ENCODE results near the gene AP1S2.
"Not testable (repeated sequence)": the region's sequence is repeated elsewhere in the genome, so short reads cannot be mapped to it uniquely, and the experiment has no call there.

AP1S2 gene

DNA sequence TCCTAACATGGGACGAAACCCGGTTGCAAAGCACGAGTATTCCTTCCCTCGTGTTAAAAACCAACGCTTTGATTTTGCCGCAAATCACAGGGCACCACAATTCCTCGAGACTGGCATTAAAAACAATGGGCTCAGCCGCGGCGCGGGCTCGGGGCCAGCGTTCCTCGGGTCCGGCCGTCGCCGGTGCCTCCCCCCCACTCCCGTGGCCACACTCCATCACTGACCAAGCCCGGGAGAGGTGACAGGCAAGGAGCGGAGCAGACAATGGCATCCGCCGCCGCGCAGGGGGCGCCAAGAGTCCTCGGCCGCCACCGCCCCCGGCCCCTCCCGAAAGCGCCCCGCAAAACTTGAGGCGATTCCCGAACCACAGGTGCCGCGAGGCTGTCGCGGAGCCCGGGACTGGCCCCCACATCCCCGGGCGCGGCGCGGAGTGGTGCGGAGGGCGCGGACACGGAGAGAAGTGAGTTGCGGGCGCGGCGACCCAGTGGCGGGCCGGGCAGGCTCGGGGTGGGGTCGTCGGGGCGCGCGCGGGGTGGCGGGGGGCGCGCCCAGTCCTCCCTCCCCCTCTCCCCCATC is 445 bp downstream of the AP1S2 start:
- peak; percentile 12 for DNase-seq

GRCh38 chrX:15853586-15854079 is 980 bp downstream of the AP1S2 start:
- DNase-seq = no peak

GRCh38 chrX:15849555-15849954 is 5.1 kb downstream of the AP1S2 start:
- no peak for DNase-seq

DNA sequence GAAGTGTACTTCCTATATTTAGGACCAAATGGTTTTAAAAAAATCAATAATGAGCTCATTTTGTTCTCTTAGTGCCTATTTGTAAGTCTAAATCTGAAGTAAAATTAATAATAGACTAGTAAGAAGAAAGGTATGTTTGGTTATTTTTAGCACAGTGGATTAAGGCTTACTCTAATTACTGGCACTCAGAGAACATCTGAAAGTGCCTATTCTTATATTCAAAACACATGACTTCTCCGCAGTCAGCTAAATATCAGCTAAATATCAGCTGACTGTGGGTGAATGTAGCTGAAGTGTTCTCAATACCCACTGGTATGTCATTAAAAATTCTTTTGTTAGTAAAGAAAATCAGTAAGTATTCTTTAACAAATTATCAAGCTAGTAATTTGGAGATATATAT is 6.0 kb downstream of the AP1S2 start:
- DNase-seq = no peak

DNA sequence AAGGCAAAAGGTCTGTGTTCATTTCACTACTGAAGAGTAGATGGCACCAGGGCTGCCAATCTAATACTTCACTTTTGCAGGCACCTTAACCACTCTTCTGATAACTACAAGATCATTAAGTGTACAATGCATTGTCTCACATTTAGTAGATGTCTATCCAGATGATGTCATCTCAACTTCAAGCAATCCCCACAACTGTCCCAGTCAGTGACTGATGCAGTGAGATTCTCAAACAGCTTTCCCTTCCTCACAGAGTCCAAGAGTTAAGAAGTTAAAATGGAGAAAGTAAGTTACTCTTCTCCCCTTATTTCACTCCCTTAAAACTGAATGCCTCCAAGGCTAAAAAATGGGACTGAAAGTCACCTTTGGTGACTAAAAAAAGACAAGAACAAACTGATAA is 10.7 kb downstream of the AP1S2 start:
- no peak for DNase-seq

GRCh38 chrX:15841853-15842516 is 12.6 kb downstream of the AP1S2 start:
- no peak for DNase-seq

DNA sequence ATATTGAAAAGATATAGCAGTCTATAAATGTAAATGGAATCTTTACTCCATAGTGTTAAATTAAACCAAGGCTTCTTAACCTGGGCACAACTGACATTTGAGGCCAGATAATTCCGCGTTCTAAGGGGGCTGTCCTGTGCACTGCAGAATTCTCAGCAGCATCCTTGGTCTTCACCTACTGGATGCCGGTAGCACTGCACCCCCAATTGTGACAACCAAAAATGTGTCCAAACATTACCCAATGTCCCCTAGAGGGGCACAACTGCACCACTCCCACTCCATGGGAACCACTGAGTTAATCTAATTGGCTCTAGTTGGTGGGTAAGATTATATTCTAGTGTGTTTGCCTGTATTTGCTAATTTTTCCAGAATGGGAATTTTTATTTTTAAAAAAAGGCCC is 16.6 kb downstream of the AP1S2 start:
- DNase-seq = no peak

DNA sequence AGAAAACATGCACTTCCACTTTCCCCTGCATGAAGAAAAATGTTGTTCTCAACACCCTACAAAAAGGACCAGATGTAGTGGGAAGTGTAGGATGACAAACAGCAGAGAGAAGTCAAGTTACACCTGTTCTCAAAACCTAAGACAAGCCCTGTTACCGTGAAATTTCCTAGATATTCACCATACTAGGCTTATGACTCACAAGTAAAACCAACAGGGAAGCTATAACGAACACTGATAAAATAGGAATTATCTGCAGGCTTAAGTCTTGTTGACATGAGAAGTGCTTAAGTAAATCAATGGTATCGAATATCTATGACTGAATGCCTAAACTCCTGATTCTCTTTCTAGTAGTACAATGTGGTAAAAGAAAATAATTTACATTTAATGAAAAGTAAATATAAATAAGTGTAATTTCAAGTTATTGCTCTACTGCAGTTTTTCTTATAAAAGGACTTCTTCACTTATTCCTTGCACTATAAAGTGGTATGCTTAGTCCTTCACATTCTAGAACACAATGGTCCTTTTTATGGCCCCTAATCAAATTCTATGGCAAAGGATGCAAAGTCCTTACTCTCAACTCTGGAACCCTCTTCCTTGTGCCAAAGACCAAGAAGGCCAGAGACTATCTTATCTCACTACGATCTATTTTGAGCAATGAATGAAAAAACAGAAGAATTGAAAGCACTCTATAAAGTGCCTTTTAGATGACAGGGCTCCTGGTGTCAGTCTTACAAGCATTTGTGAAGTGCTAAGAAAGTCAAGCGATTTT is 19.6 kb downstream of the AP1S2 start:
- no peak for DNase-seq

- DNase-seq = no peak
These were observed 20.6 kb downstream of the AP1S2 start for GRCh38 chrX:15834053-15834452.

DNA sequence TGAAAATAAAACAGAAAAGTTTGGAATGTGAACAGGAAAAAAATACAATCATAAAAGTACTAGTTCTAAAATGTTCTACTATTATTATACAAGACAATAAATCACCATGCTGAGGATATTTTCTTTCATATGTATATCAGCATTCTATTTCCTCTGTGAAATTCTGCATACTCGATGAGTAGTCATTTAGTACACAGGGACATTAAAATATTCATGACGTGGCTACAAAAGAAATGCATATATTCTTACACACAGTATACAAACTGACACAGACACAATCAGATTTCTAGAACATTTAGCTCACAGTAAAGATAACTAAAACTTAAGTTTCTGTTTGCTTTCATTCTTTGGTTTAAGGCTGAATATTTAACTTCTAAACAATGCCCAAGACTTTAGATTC is 23.3 kb downstream of the AP1S2 start:
- not testable (repeated sequence) for DNase-seq

- DNase-seq = no peak
These were observed 25.4 kb downstream of the AP1S2 start for GRCh38 chrX:15829217-15829616.

- no peak for DNase-seq
These were observed 28.7 kb downstream of the AP1S2 start for GRCh38 chrX:15825936-15826335.

- no peak for DNase-seq
These were observed 31.7 kb downstream of the AP1S2 start for GRCh38 chrX:15822922-15823321.

DNA sequence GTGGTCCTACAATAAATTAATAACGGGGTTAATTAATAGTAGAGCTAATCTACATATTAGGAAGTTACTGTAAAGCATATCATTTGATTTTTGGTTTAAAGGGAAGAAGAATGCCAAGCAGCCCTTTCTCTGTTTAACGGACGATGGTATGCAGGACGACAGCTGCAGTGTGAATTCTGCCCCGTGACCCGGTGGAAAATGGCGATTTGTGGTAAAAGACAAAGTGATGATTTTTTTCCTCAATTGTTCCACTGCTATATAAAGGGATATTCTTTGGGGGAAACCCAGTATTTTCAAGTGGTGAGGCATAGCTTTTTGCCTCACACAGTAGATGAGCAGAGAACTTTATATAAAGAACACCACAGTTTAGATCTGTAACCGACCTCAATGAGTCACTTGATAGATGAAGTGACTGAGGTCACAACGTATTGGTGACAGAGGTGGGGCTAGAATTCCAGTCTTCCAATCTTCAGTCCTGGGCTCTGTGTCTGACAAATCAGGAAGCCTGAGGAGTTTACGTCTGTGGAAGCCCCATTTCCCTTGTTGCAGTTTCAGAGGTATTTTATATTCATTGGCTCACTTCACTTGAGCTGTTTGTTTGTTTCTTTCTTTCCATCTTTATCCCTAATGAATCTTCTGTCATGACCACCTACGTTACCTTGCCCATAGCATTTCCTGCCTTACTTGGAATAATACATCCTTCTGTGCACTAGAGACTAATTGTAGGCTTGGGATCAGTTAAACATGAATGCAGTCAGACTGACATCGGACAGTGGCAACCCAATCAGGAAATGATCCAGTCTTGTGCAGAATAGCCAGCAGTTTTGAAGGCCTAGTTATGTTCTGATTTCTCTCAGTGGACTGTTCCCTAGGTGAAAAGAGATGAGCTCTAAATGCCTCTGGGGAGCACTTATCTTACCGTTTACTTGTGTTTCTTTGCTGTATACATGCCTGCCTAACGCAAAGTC is 34.2 kb downstream of the AP1S2 start:
- no peak for DNase-seq

DNA sequence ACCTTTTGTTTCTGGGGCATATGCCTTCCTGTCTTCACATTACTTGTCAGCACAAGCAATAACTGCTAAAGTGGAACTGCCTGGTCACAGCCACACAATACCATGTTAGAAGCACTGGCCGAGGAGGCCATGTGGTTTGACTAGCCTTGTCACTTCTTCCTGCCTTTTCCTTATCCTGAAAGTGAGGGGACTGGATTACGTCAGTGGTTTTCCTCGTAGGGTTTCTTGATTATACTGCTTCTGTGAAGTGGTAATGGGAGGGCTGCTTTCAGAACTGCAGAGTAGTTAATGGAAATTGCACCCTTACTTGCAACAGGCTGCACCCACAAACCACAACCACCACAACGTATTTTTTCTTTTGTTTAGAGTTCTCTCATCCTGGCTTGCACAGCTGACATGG is 37.7 kb downstream of the AP1S2 start:
- no peak for DNase-seq

GRCh38 chrX:15816438-15816809 is 38.2 kb downstream of the AP1S2 start:
- DNase-seq = no peak

DNA sequence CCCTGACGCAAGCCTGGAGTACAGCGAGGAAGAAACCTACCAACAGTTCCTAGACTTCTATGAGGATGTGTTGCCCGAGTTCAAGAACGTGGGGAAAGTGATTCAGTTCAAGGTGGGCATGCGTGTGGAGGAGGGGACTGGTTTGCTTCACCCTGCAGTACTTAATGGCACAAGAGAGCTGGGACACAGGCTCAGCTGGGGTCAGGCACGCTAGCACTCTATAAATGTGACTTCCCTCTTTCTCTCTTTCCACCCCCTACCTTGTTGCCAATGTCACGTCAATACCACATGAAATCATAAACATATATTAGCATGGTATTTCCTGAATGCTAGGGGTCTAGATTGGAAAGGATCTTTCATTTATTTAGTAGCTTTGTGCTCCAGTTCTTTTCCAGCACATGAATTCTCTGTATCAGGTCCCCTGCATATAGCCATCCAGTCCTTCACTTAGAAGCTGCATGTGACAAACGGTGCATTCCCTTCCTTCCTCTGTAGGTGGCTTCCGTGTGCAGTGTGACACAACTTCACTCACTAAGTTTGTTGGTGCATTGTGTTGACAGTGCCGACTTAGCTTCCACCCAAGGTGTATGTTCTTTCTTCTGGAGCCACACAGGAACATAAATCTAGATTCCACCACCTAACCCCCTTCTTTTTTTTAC is 38.7 kb downstream of the AP1S2 start:
- DNase-seq = no peak

DNA sequence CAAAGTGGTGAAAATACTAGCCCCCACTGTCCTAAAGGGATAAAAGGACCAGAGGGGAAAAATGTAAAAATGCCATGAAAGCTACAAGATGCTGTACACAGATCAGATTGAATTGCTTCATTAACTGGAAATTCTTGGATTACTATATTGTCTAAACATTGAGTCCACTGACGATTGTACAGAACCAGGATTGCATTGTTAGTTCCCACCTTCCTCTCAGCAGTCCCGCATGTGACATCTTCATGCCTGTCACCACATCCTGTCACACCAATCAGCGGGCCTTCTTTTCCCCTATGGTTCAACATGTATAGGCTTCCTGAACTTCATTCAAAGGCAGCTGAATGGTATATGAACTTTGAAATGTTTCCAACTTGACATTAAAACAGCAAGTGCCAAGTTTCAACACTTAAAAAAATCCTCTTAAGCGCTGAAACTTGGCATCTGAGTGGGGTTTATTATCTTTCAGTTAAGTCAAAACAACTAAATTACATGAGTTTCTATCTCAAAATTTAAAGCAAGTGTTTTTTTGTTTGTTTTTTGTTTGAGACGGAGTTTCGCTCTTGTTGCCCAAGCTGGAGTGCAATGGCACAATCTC is 39.7 kb downstream of the AP1S2 start:
- no peak for DNase-seq

GRCh38 chrX:15813416-15813815 is 41.2 kb downstream of the AP1S2 start:
- no peak for DNase-seq

DNA sequence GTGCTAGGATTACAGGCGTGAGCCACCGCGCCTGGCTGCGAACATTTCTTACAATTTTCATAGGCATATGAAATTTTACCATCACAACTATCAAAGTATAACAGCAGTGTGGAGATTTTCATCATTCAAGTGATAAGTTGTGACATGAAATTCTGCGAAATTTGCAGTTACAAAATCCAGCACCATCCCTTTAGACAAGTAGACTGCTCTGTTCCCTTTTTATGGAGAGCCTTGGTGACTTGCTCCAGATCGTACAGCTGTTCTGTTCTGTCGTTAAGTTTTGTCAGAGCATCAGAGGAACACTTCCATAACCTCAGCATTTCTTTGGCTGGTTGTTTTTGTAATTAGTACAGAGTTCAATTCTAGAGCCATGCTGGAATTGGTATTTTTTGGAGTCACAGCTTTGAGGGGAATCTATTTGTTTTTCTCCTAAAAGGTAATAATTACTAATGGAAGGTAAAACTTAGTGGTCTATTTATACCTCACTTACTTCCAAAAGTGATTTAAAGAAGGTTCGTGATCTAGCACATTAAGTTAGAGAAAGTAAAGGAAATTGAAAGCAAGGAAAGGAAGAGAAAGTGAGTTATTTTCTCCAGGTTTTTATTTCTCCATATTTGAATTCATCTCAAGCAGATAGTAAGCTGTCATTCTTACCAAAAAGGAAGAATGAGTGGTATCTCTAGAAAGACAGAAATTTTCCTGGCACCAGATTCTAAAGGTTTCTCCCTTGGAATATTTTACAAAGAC is 42.2 kb downstream of the AP1S2 start:
- DNase-seq = no peak

- no peak for DNase-seq
These were observed 46.4 kb downstream of the AP1S2 start for GRCh38 chrX:15808254-15808653.
